Coronary artery (tissue), 2 donors: ENCODE measurements around the gene GPR39.
A peak's percentile ranks its signal among the peaks of the same experiment; 100 is the strongest.

Experiments used
- DNase-seq: peaks from one replicate; pipeline ENCODE4 v3.0.0-alpha.2; 2017; ENCODE audit warnings: low spot score
- H3K27ac ChIP-seq, 2 donors: fragments of 200-600 bp; sonication (generic); one replicate each; pipeline ENCODE4 v1.5.1; 2016 to 2019
- H3K4me3 ChIP-seq: fragments of 200-600 bp; sonication (generic); 2 replicates; pipeline ENCODE4 v1.5.1; 2016; ENCODE audit warnings: mild to moderate bottlenecking, moderate library complexity
- TF ChIP-seq, protein P1 (sequence below): fragments of 200-600 bp; sonication (generic); IDR thresholded peaks from one replicate; pipeline ENCODE4 v1.5.1; 2019; ENCODE audit warnings: antibody characterized with exemption

The GPR39 gene

DNA sequence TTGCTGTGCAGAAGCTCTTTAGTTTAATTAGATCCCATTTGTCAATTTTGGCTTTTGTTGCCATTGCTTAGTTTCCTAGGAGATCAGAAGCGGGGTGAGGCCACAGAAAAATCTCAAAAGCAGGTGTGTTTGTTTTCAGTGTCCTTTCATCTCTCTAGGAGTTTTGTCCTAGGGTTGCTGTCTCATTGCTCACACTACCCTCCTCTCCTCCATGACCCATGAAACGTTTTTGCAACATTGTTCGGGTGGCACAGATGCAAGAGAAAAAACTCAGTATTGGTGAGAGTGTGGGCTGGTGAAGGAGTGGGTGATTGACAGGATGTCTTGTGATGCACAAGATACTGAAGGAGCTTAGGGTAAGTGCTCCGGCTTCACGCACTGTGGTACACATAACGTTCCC, 149.8 kb downstream of the GPR39 start:
- TF ChIP-seq, protein P1, sequence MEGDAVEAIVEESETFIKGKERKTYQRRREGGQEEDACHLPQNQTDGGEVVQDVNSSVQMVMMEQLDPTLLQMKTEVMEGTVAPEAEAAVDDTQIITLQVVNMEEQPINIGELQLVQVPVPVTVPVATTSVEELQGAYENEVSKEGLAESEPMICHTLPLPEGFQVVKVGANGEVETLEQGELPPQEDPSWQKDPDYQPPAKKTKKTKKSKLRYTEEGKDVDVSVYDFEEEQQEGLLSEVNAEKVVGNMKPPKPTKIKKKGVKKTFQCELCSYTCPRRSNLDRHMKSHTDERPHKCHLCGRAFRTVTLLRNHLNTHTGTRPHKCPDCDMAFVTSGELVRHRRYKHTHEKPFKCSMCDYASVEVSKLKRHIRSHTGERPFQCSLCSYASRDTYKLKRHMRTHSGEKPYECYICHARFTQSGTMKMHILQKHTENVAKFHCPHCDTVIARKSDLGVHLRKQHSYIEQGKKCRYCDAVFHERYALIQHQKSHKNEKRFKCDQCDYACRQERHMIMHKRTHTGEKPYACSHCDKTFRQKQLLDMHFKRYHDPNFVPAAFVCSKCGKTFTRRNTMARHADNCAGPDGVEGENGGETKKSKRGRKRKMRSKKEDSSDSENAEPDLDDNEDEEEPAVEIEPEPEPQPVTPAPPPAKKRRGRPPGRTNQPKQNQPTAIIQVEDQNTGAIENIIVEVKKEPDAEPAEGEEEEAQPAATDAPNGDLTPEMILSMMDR: no peak
- no peak overlapping the region for H3K27ac ChIP-seq
- no peak overlapping the region for H3K4me3 ChIP-seq
- peak; percentile 33 for DNase-seq

DNA sequence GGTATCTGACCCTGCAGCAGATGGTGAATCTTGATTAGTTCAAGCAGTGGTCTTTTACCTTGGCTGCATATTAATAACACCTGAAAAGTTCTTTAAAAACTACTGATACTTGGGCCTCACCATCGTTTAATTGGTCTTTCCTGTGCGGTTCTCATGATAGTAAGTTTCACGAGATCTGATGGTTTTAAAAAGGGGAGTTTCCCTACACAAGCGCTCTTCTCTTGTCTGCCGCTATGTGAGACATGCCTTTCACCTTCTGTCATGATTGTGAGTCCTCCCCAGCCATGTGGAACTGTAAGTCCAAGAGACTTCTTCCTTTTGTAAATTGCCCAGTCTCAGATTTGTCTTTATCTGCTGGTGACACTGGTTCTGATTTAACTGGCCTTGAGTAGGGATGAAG, 151.1 kb downstream of the GPR39 start:
- TF ChIP-seq, protein P1: no peak
- no peak overlapping the region for H3K4me3 ChIP-seq
- H3K27ac ChIP-seq: no peak overlapping the region
- DNase-seq: no peak

GRCh38 chr2:132568656-132569055, 152.1 kb downstream of the GPR39 start:
- DNase-seq: peak; percentile 21
- H3K4me3 ChIP-seq: no peak overlapping the region
- no peak overlapping the region for H3K27ac ChIP-seq
- TF ChIP-seq, protein P1: no peak

GRCh38 chr2:132573444-132574007, 156.9 kb downstream of the GPR39 start:
- DNase-seq: no peak
- no peak overlapping the region for H3K27ac ChIP-seq
- no peak overlapping the region for H3K4me3 ChIP-seq
- TF ChIP-seq, protein P1: no peak

DNA sequence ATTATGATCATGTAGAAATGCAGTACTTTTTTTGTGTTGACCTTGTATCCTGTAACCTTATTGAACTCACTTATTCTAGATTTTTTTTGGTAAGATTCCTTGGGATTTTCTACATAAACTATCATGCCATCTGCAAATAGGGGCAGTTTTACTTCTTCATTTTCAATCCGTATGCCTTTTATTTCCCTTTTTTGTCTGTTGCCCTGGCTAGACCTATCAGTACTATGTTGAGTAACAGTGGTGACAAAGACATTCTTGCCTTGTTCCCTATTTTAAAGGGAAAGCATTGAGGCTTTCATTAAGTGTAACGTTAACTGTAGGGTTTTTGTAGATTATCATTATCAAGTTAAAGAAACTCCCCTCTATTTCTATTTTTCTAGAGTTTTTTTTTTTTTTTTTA, 161.1 kb downstream of the GPR39 start:
- H3K4me3 ChIP-seq: no peak overlapping the region
- TF ChIP-seq, protein P1: no peak
- no peak for DNase-seq
- H3K27ac ChIP-seq: no peak overlapping the region

- TF ChIP-seq, protein P1: no peak
- Histone ChIP-seq H3K4me3 (no peak overlapping the region), H3K27ac (no peak overlapping the region)
- DNase-seq: no peak
Observed at GRCh38 chr2:132581591-132581990, 165.0 kb downstream of the GPR39 start.

- TF ChIP-seq, protein P1: no peak
- Histone ChIP-seq H3K4me3 (no peak overlapping the region), H3K27ac (no peak overlapping the region)
- DNase-seq: no peak
Observed at GRCh38 chr2:132581991-132582738, 165.6 kb downstream of the GPR39 start.
